GM18909 (cell line): Measurements from ENCODE around the gene FAM219A.
"Not testable (repeated sequence)": the region's sequence is repeated elsewhere in the genome, so short reads cannot be mapped to it uniquely, and the experiment has no call there.

ENCODE experiments used
- ATAC-seq: cut with Tn5 transposase; IDR thresholded peaks from one replicate; pipeline ENCODE4 v1.9.1; 2021; ENCODE audit warnings: mild to moderate bottlenecking; ENCODE audit not compliant: unreplicated experiment, poor library complexity

Gene FAM219A

DNA sequence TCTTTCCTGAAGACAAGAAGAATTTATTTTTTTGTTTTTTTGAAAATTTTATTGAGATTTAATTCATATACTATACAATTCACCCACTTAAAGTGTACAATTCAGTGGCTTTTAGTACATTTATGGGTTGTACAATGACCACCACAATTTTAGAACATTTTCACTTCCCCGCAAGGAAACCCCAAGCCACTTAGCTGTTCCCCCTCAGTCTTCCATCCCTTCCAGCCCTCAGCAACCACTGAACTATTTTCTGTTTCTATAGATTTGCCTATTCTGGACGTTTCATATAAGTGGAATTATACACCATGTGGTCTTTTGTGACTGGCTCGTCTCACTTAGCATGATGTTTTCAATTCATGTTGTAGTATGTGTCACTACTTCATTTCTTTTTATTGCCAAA lies 28.2 kb upstream of the FAM219A start:
- ATAC-seq, result no peak

DNA sequence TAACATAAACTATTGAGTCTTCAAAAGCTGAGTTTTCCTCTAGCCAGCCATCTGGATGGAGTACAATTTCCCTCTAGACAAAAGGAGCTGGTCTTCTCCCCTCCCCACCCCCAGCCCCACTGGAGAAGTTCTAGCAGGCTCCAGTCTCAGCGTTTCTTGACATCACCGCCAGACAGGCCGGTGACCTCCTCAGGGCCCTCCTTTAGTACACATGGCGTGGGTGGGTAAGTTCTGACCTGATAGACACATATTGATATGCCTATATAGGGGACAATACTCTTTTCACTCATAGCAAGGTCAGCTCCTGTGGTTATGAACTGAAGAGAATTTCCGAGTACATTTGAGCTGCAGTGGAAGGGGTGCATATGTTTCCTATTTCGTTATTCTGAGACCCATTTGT lies 27.5 kb upstream of the FAM219A start:
- ATAC-seq, result no peak

- no peak for ATAC-seq
Observed at GRCh38 chr9:34484678-34485077, 26.3 kb upstream of the FAM219A start.

- not testable (repeated sequence) for ATAC-seq
Observed at GRCh38 chr9:34482746-34483145, 24.4 kb upstream of the FAM219A start.

DNA sequence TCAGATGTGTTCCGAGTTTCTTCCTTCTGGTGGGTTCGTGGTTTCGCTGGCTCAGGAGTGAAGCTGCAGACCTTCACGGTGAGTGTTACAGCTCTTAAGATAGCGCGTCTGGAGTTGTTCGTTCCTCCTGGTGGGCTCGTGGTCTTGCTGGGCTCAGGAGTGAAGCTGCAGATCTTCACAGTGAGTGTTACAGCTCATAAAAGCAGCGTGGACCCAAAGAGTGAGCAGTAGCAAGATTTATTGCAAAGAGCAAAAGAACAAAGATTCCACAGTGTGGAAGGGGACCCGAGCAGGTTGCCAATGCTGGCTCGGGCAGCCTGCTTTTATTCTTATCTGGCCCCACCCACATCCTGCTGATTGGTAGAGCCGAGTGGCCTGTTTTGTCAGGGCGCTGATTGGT lies 23.2 kb upstream of the FAM219A start:
- ATAC-seq, result not testable (repeated sequence)

GRCh38 chr9:34479431-34479866 lies 21.1 kb upstream of the FAM219A start:
- no peak for ATAC-seq

DNA sequence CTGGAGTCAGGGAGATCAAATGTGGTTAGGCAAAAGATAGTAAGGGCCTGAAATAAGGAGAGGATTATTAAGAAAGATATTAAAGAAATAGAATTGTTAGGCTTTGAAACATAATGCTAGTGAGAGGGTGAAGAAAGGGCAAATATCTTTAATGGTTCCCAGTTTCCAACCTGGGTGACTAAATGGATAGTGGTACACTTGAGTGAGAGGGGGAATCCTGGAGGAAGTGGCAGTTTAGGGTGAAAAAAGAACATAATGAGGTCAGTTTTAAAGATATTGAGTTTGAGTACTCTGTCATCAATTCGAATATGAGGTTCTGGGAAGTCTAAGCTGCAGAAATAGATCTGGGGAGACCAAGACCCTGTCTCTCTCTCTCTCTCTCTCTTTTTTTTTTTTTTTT lies 19.2 kb upstream of the FAM219A start:
- no peak for ATAC-seq

- ATAC-seq, result no peak
Observed at GRCh38 chr9:34475097-34475496, 16.7 kb upstream of the FAM219A start.

- no peak for ATAC-seq
Observed at GRCh38 chr9:34465468-34465867, 7.1 kb upstream of the FAM219A start.

DNA sequence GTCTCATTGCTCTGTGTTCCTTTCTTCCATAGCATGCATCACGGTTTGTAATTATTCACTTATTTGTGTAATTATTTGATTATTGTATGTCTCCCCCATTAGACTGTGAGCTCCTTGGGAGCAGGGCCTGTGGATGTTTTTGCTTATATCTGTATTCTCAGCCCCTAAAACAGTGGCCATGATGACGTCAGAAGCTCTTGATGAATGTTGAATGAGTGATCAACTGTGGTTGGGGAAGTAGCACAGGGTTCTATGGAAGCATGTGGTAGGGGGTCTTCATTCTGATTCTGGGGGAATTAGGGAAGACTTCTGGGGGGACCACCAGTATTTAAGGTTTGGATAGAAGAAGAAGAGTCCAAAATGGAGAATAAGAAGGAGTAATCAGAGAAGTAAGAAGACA lies 6.2 kb upstream of the FAM219A start:
- no peak for ATAC-seq

DNA sequence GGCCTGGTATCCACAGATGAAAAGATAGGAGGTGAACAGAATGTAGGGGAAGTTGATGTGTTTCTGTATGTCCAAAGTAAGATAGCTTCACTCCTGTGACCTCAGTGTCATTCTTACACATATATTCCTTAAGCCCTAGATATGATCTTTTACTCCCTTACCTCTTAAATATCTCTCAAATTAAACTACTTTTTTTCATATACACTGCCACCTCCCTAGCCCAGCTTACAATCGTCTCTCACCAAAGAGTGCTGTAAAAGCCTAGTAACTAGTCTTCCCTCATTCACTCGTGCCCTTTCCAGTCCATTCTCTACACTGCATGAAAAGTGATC lies 5.5 kb upstream of the FAM219A start:
- no peak for ATAC-seq

DNA sequence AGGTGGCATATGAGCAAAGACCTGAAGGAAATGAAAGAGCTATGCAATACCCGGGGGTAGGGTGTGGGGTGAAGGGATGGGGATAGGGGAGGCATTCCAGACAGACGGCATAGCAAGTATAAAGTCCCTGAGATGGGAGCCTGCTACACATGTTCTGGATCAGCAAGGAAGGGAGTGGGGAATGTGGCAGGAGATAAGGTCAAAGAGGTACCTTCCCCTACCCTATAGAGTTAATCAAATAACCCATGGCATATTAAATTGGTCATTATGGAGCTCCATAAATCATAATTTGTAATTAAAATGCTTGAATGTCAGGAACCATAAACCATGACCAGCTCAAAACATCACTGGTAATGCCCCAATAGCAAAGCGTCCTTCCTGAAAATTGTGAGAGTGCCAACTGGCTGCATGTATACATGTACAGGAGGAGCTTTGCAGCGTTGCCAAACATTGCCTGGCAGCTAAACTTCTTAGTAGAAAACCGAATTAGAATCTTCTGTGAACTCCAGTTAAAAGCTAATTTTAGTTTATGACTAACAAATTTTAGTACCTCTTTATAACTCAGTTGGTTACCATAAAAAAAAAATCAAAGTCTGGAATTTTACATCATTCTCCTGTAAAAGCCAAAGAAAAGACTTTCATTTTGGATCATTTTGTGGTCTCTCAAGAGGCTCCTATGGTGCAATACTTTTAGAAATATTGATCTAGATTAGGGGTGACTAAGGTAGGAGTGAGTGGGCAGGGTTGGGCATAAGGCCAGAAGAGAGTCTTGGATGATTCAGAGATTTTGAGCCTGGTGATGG lies 4.9 kb upstream of the FAM219A start:
- ATAC-seq, result no peak

- ATAC-seq, result no peak
Observed at GRCh38 chr9:34459941-34460340, 1.6 kb upstream of the FAM219A start.

DNA sequence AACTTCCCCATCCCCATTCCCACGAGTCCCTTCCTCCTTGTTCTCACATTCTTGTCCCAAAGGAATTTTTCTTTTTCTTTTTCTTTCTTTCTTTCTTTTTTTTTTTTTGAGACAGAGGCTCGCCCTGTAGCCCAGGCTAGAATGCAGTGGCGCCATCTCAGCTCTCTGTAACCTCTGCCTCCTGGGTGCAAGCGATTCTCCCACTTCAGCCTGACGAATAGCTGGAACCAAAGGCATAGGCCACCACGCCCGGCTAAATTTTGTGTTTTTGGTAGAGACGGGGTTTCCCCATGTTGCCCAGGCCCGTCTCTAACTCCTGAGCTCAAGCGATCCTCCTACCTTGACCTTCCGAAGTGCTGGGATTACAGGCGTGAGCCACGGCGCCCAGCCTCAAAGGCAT lies 986 bp upstream of the FAM219A start:
- ATAC-seq, result no peak

GRCh38 chr9:34458959-34459340 lies 580 bp upstream of the FAM219A start:
- ATAC-seq, result no peak

- ATAC-seq, result no peak
Observed at GRCh38 chr9:34457266-34458012, 931 bp downstream of the FAM219A start.

DNA sequence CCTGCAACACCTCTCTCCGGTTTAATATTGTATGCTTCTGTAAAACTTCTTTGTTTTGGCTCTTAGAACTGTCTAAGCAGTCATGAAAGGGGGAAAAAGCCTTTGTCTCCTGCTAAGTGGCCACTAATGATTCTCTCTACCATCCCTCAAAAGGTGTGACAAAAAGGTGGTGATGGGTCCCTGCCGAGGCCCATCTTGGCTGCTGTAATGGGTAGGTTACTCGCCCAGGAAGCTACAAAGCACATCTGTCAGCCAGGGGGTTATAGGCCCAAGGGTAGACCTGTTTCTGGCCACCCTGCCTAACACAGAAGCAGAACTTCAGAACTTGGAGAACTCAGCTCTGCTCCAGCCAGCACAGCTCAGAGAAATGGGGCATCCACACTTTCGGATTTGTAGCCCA lies 1.6 kb downstream of the FAM219A start:
- ATAC-seq, result no peak

DNA sequence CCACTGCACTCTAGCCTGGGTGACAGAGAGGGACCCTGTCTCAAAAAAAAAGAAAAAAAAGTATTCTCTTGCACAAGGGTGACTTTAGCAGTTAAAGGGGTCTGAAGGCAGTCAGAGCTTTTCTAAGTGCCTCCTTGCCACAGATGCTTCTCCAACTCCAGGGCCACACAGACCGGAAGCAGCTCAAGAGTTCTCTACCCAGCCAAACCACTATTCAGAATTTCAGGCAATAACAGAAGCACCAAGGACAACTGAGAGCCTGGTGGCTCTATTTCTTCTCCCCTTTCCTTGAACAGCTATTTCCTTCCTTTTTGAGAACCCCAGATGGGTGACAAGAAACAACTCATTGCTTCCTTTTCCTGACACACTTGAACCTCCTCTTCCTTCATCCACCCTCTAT lies 2.2 kb downstream of the FAM219A start:
- no peak for ATAC-seq

- no peak for ATAC-seq
Observed at GRCh38 chr9:34454571-34455065, 3.8 kb downstream of the FAM219A start.

DNA sequence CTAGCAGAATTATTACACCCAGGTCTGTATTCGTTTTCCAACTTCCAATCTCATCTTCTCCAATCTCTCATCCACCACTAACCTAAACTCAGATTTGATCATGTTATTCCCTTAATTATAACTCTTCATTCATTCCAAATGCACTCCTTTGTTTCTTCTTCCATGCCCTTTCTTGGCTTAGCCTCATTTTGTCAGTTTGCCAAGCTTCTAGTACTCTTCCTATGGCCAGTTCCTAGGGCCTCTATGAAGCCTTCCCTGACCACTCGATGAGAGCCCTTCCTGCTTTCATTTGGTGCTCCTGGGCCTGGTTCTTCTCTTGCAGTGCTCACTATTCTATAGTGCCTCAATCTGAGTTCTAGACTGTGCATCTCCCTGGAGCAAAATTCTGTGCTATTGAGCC lies 5.8 kb downstream of the FAM219A start:
- ATAC-seq, result no peak

DNA sequence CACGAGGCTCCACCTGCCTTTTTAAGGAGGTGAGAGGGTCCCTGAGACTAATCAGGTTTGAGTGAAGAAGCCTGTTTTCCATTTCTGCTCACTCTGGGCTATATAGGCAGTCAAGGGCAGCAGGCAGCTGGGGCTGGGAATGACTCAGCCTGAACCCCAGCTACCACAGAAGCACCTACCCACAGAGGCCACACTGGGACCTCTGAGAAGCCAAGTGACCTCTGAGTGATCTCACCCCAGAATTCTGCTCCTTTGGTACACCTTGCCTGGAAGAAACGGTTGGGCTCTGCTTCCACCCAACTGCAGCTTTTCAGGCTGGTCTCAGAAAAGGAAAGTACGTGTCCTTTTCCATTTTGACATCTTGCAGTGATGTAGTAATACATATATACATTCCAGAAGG lies 6.8 kb downstream of the FAM219A start:
- peak; percentile 65 for ATAC-seq

DNA sequence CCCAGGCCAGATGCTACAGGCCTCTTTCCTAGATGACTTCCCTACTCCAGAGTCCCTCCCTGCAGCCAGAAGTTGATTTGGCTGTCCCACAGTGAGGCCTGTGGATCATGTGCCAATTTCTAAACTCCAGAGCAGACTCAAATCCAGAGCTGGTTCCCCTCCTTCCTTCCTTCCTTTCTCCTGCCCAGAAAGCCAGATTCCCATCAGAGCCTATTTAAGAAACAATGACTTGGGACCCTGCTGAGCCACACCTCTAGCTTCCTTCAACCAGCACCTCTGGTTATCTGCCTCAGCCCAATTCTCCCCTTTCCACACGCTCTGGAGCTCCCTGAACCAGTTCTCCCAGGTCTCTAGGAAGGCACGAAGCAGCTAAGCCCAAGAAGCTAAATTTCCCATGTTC lies 7.2 kb downstream of the FAM219A start:
- ATAC-seq, result no peak
